Left hindlimb (tissue), 1 donor: Measurements from ENCODE around the gene AGTPBP1.
"Not testable (repeated sequence)": the region's sequence is repeated elsewhere in the genome, so short reads cannot be mapped to it uniquely, and the experiment has no call there.

Source experiments
- DNase-seq: peaks from one replicate; pipeline ENCODE4 v3.0.0-alpha.2; 2018

AGTPBP1 gene

GRCh38 chr9:85741875-85742596, at the start of gene AGTPBP1:
Gene AGTPBP1 (minus strand): TSS chr9:85741954. CDS start chr9:85712533, 29,421 bp downstream.
- DNase-seq = peak; percentile 94

GRCh38 chr9:85786116-85786515, 44.4 kb upstream of the AGTPBP1 start:
- DNase-seq = not testable (repeated sequence)

- DNase-seq = not testable (repeated sequence)
Measured at GRCh38 chr9:85773844-85774243, 32.1 kb upstream of the AGTPBP1 start.

- not testable (repeated sequence) for DNase-seq
Measured at GRCh38 chr9:85761802-85762201, 20.0 kb upstream of the AGTPBP1 start.

- DNase-seq = not testable (repeated sequence)
Measured at GRCh38 chr9:85757716-85758115, 16.0 kb upstream of the AGTPBP1 start.

GRCh38 chr9:85756216-85756615, 14.5 kb upstream of the AGTPBP1 start:
- not testable (repeated sequence) for DNase-seq

GRCh38 chr9:85746309-85746708, 4.6 kb upstream of the AGTPBP1 start:
- DNase-seq = no peak

- DNase-seq = no peak
Measured at GRCh38 chr9:85745203-85745602, 3.4 kb upstream of the AGTPBP1 start.

GRCh38 chr9:85744480-85744879, 2.7 kb upstream of the AGTPBP1 start:
- DNase-seq = no peak

GRCh38 chr9:85743275-85744128, 1.7 kb upstream of the AGTPBP1 start:
- no peak for DNase-seq

- DNase-seq = no peak
Measured at GRCh38 chr9:85742597-85742936, 813 bp upstream of the AGTPBP1 start.

GRCh38 chr9:85741095-85741874, 469 bp downstream of the AGTPBP1 start:
- no peak for DNase-seq

GRCh38 chr9:85740787-85741094, 1.0 kb downstream of the AGTPBP1 start:
- DNase-seq = no peak

- no peak for DNase-seq
Measured at GRCh38 chr9:85738509-85738908, 3.2 kb downstream of the AGTPBP1 start.

GRCh38 chr9:85737671-85738070, 4.1 kb downstream of the AGTPBP1 start:
- DNase-seq = no peak

- DNase-seq = no peak
Measured at GRCh38 chr9:85730916-85731630, 10.7 kb downstream of the AGTPBP1 start.

GRCh38 chr9:85729882-85730281, 11.9 kb downstream of the AGTPBP1 start:
- DNase-seq = no peak

GRCh38 chr9:85727500-85727899, 14.3 kb downstream of the AGTPBP1 start:
- no peak for DNase-seq

GRCh38 chr9:85726737-85727136, 15.0 kb downstream of the AGTPBP1 start:
- DNase-seq = no peak

- DNase-seq = no peak
Measured at GRCh38 chr9:85723215-85723614, 18.5 kb downstream of the AGTPBP1 start.

GRCh38 chr9:85719411-85719810, 22.3 kb downstream of the AGTPBP1 start:
- DNase-seq = not testable (repeated sequence)

GRCh38 chr9:85717818-85718217, 23.9 kb downstream of the AGTPBP1 start:
- DNase-seq = not testable (repeated sequence)

- no peak for DNase-seq
Measured at GRCh38 chr9:85717220-85717619, 24.5 kb downstream of the AGTPBP1 start.
